Activated CD8-positive, alpha-beta memory T cell treated with anti-CD3 and anti-CD28 coated beads for 1 hour (primary cell): ENCODE measurements around the gene FRMD4A.
"Not testable (repeated sequence)": the region's sequence is repeated elsewhere in the genome, so short reads cannot be mapped to it uniquely, and the experiment has no call there.

Experiments
- DNase-seq, 2 donors: peaks; one replicate each; pipeline ENCODE4 v3.0.0-alpha.2; 2020; ENCODE audit warnings: low read depth in 1 of 2; ENCODE audit errors: extremely low read depth in 1 of 2

FRMD4A gene

GRCh38 chr10:13734151-13734550 is 596.6 kb downstream of the FRMD4A start:
- DNase-seq: no peak

GRCh38 chr10:13733071-13733470 is 597.7 kb downstream of the FRMD4A start:
- DNase-seq: no peak

- no peak for DNase-seq
These were observed 598.3 kb downstream of the FRMD4A start for GRCh38 chr10:13732465-13732881.

- no peak for DNase-seq
These were observed 598.9 kb downstream of the FRMD4A start for GRCh38 chr10:13731799-13732198.

GRCh38 chr10:13730956-13731355 is 599.8 kb downstream of the FRMD4A start:
- no peak for DNase-seq

- no peak for DNase-seq
These were observed 600.4 kb downstream of the FRMD4A start for GRCh38 chr10:13730306-13730652.

GRCh38 chr10:13729586-13730305 is 601.0 kb downstream of the FRMD4A start:
- DNase-seq: no peak

GRCh38 chr10:13728898-13729535 is 601.7 kb downstream of the FRMD4A start:
- no peak for DNase-seq

GRCh38 chr10:13725594-13725993 is 605.1 kb downstream of the FRMD4A start:
- no peak for DNase-seq

- DNase-seq: no peak
These were observed 606.2 kb downstream of the FRMD4A start for GRCh38 chr10:13724484-13724883.

- DNase-seq: no peak
These were observed 607.7 kb downstream of the FRMD4A start for GRCh38 chr10:13722747-13723653.

GRCh38 chr10:13721486-13721885 is 609.2 kb downstream of the FRMD4A start:
- DNase-seq: no peak

GRCh38 chr10:13720699-13721098 is 610.0 kb downstream of the FRMD4A start:
- DNase-seq: no peak

GRCh38 chr10:13719425-13719824 is 611.3 kb downstream of the FRMD4A start:
- DNase-seq: no peak

GRCh38 chr10:13718820-13719219 is 611.9 kb downstream of the FRMD4A start:
- no peak for DNase-seq

GRCh38 chr10:13717936-13718772 is 612.6 kb downstream of the FRMD4A start:
- DNase-seq: no peak

GRCh38 chr10:13717571-13717935 is 613.2 kb downstream of the FRMD4A start:
- no peak for DNase-seq

GRCh38 chr10:13716081-13717071 is 614.3 kb downstream of the FRMD4A start:
- DNase-seq: no peak

- not testable (repeated sequence) for DNase-seq
These were observed 615.1 kb downstream of the FRMD4A start for GRCh38 chr10:13715596-13715995.

GRCh38 chr10:13715100-13715499 is 615.6 kb downstream of the FRMD4A start:
- no peak for DNase-seq
